ENCODE data around the gene PRSS38.

PRSS38 gene

DNA sequence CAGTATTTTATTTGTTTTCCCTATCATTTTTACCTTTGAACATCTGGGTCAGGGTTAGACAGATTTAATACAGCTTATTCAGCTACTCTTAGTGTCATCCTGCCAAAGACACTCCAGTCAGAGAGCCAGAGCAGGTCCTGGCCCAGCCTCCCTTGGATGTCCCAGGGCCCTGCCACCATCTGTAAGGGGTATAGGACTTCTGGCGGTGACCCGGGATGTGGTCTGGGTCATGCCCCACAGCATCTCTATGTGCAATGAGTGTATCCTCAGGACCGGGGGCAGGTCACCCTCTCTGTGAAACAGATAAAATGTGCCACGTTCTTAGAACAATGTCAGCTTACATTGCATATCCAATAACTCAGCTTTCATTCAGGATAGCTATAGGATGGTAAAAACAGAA lies 37.8 kb upstream of the PRSS38 start:
- in situ Hi-C loops (cut with HindIII; ENCODE audit: low sequenced_read_pairs) = no loop called here

DNA sequence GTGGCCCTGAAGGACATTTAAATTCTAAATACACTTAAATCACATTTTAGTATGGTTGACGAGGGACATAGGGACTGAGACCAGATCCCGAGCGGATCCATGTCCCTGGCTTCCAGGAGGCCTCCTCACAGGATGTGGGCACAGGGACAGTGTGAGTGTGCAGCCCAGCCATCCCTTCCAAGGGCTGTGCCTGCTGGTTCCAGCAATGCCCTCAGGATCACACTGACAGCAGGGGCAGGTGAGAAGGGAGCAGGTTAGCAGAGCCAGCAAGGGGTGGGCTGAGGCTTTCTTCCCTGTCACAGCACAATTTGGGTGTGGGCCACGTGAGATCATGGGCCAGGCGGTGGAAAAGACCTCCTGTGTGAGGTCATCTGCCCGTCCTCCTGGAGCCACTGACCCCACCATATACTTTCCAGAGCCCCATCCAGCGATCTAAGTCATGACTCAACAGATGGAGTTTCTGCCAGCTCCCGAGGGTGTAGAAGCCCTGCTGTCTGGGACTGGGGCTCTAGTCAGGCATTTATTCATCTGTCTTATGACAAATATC lies 37.0 kb upstream of the PRSS38 start:
- in situ Hi-C loops (cut with HindIII; ENCODE audit: low sequenced_read_pairs) = no loop called here

DNA sequence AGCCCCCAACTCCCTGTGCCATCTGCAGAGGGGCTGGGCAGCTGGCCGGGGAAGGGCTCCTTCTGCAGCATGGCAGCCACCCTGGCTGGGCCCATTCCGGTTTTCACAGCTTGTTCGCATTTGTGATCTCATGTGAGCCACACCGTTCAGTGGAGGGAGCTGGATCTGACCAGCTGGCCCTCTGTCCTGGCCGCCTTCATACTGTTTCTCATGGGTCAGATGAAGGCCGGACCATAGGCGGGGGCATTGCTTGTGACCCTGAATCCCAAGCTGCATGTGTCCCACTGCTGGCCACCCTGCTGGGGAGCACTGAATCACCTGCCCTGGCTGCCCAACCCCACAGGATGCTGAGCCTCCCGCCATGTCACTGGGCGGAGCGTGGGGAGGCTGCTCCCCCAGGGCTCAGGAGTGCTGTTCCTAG lies 36.4 kb upstream of the PRSS38 start:
- in situ Hi-C loops (cut with HindIII; ENCODE audit: low sequenced_read_pairs) = no loop called here

DNA sequence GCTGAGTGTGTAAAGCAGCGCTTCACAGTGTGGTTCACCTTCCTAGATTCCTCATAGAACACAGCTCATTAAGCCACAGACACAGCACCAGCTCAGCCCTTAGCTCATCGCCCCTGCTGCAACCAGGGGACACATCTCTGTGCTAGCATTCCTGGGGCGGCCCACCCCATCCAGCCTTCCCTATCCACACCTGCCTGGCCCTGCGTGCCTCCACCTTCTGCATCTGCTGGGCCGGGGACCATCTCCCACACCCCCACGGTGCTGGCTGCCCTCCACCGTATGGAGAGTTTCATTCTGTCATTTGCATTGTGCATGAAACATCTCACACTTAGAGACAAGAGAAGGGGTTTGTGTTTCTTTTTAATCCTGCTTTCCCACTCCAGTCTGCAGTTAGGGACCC lies 35.8 kb upstream of the PRSS38 start:
- in situ Hi-C loops (cut with HindIII; ENCODE audit: low sequenced_read_pairs) = no loop called here

DNA sequence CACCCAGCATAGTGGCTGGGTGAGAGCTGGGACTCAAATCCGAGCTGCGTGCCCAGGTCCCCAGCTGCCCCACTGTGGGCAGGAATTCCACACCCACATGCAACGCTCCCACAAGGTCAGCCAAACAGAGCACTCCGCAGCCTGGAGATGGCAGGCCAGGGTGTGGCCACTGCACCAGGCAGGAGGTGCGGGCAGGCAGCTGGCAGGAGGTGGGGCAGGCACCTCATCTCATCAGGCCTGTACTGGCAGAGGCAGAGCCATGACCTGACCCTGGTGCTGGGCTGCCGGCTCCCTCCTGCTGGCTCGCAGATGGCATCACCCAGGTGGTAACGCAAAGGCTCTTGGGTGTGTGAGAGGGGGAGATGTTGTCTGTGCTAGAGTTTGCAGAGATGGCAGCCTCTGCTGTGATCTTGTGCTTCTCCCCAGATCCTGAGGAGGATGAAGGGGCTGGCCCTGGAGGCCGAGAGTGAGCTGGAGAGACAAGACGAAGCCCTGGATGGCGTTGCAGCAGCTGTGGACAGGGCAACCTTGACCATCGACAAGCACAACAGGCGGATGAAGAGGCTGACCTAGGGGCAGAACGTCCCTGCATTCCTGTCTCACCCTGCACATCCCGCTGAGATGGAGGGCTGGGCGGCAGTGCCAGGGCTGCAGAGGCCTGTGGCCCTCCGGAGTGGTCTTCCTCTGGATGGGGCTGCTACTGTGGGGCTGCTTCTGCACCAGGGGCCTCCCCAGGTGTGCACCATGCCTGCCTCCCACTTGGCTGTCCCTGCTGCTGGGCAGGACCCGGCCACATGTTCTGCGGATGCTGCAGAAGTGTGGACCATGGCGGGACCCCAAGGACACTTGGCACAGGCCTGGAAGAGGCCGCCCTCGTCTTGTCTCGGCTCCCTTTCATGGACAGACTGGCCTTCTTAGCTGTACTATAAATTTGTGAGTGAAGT lies 35.1 kb upstream of the PRSS38 start:
- in situ Hi-C loops (cut with HindIII; ENCODE audit: low sequenced_read_pairs) = no loop called here

DNA sequence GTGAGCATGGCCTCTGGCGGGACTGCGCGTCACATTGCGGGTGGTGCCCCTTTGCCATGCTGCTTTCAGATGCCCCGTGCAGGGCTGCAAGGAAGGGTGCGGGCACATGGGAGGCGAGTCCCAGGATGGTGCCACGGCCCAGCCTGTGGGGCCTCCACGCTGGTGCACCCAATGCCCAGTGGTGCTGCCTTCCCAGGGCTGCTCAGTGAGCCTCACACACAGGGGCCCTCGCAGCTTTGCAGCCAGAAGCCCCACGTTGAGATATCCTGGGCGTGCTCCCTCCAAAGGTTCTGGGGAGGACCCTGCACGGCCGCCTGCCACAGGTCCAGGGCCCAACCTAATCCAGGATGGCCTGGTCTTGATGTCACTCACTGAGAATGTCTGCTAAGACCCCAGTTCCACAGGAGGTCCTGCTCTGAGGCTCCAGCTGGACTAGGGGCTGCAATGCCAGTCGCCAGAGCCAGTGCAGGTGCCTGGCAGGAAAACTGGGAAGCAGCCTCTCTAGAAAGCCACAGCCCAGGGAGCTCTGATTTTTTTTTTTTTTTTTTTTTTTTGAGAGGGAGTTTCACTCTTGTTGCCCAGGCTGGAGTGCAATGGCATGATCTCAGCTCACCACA lies 34.1 kb upstream of the PRSS38 start:
- in situ Hi-C loops (cut with HindIII; ENCODE audit: low sequenced_read_pairs) = no loop called here

DNA sequence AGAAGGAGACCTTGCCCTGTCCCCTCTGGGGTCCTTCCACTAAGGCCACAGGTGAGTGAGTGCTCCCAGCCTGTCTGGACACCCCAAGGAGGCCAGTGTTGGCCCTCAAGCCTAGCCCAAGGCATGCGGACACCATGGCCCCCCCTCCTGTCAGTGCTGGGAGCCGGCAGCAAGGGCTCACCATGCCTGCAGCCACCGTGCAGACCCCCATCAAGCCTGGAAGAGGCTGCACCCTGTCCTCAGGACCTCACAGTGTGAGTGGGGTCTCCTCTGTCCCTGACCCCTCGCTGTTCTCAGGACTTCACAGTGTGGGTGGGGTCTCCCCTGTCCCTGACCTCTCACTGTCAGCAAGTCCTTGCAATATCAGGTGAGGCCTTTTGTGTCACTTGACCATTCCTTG lies 33.2 kb upstream of the PRSS38 start:
- in situ Hi-C loops (cut with HindIII; ENCODE audit: low sequenced_read_pairs) = no loop called here

DNA sequence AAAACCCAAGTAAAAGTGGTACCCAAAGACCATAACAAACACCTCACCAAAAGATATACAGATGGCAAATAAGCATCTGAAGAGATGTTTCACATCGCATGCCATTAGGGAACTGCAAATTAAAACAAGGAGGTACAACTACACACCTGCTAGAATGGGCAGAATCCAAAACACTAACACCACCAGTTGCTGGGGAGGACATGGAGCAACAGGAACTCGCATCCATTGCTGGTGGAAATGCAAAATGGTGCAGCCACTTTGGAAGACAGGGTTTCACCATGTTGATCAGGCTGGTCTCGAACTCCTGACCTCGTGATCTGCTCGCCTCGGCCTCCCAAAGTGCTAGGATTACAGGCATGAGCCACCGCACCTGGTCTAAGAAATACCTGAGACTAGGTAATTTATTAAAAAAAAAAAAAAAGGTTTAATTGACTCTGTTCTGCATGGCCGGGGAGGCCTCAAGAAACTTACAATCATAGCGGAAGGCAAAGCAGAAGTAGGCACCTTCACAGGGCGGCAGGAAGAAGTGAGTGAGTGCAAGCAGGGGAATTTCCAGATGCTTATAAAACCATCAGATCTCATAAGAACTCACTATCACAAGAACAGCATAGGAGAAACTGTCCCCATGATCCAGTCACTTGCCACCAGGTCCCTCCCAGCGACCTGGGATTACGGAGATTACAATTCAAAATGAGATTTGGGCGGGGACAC lies 30.2 kb upstream of the PRSS38 start:
- in situ Hi-C loops (cut with HindIII; ENCODE audit: low sequenced_read_pairs) = no loop called here

DNA sequence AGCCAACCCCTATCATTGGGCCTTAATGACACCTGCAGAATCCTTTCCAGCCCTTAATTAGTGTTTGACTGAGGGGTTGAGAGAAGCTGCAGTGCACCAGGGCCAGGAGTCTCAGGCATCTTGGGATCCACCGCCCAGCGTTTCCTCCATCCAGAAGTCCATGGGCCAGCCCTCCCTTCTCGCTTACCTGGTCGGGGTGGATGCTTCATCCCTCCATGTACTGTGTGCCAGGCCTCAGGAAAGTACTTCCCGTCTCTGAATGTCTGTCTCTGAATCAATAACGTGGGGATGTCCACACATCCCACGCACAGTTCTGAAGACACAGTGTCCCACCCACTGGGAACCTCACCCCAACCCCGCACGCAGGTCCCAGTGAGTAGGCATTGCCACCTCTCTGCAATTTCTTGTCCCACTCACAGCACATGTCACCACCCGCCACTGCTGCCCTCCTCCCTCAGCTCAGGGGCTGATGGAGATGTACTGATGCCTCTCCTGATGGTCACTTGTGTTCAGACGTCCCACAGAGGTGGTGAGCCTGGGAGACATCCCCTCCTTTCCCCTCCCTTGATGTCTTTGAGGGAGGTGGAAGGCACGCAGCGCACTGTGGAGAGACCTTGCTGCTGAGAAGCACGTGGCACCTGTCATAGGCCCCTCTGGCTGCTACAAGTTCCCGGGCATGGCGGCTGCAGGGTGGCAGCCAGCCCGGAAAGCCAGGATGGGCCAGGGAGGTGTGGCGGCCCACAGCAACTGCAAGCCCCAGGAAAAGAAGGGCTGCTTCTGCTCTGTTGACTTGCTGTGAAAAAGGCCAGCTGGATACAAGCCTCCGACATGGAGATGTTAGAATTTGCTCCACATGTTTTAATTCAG lies 29.4 kb upstream of the PRSS38 start:
- in situ Hi-C loops (cut with HindIII; ENCODE audit: low sequenced_read_pairs) = no loop called here

DNA sequence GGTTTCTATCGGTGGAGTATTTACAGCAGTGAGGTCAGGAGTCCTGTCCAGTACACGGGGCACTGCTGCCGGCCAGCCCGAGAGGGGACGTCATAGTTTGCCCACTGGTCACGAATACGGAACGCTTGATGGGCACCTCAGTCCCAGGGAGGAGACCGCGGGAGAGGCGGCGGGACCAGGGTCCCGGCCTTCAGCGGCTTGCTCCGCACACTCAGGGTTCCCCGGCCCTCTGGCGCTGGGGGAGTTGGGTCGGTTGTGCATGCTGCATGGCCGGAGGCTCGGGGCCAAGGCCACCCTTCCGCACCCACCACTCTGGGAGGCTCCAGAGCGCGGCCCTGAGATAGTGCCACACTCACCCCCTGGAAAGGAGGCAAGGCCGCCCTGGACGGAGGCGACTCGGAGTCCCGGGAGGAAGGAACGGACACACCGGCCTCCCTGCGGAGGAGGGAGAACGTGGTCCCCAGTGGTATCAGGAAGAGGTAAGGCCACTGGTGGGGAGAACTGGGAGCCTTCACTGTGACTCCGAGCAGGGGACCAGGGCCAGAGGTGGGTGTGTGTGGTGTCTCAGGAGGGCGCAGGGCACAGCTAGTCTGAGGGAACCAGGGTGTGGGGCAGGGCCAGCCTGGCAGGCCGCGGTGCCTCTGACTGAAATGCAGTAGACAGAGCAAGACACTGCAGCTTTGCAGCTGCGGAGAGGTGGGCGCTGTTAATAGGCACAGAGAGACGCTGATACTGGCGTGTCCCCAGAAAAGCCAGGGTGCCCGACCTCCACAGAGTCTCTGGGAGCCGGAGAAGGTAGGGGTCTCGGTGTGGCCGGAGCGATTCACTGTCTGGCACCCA lies 28.6 kb upstream of the PRSS38 start:
- in situ Hi-C loops (cut with HindIII; ENCODE audit: low sequenced_read_pairs) = no loop called here

DNA sequence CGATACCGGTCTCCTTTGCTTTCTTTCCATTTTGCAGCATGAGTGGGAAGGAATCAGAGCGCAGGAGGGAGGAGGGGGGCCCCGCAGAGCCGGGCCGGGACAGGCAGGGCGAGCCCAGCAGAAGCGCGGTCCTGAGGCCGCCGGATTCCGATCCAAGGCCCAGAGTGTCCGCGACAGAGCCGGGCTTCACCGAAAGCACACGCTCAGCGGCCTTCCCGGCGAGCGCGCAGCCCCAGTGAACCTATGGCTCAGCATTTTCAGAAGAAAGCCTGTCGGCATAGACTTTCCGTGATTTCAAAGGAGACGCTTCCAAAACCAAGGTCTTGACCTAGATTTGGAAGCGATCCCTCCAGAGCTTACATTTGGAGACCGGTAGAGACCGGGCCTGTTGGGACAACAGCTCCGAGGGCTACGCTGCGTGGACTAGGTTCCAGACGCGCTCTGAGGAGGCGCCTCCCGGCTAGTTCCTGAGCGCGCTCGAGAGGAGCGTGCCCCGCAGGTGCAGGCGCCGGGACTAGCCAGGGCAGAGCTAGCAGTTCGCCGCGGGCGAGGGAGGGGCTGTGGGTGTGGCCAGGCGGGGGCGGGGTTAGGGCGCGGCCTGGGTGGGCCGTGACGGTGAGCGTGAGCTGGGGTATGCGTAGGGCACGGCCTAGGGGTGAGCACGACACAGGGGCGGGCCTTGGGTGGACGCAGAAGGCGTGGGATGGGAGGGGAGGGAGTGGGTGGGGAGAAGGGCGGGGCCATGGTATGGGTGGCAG lies 27.8 kb upstream of the PRSS38 start:
- in situ Hi-C loops (cut with HindIII; ENCODE audit: low sequenced_read_pairs) = no loop called here

DNA sequence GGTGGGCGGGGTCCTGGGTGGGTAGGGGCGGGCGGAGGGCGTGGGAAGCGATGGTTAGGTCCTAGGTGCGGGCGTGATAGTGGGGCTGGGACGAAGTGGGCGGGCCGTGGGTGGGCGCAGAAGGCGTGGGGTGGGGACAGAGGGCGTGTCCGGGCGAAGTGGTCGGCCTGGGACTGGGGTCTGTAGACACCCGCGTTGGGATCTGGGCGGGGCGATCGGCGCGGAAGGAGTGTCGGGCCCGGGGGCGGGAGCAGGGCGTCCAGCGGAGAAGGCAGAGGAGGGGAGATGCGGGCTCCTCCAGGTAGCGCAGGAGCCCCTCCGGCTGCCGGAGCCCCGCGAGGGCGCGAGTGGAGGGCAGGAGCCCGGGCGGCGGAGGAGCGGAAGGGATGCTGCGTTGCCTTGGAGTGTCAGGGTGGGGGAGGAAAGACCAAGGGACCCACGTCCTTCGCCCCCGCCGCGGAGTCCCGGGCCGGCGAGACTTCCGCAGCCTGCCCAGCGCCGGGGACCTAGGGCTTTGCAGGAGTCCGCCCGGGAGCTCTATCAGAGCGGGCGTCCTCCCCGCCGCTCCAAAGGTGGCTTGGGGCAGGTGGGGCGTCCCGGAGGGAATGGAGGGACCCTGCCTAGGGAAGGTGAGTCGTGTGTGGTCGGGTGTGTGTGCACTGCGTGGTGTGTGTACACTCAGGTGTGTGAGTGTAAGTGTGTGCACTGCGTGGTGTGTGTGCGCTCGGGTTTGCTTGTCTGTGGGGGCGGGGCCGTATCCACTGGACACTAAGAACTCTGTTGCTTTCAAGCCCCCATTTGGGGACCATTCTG lies 27.0 kb upstream of the PRSS38 start:
- in situ Hi-C loops (cut with HindIII; ENCODE audit: low sequenced_read_pairs) = no loop called here

DNA sequence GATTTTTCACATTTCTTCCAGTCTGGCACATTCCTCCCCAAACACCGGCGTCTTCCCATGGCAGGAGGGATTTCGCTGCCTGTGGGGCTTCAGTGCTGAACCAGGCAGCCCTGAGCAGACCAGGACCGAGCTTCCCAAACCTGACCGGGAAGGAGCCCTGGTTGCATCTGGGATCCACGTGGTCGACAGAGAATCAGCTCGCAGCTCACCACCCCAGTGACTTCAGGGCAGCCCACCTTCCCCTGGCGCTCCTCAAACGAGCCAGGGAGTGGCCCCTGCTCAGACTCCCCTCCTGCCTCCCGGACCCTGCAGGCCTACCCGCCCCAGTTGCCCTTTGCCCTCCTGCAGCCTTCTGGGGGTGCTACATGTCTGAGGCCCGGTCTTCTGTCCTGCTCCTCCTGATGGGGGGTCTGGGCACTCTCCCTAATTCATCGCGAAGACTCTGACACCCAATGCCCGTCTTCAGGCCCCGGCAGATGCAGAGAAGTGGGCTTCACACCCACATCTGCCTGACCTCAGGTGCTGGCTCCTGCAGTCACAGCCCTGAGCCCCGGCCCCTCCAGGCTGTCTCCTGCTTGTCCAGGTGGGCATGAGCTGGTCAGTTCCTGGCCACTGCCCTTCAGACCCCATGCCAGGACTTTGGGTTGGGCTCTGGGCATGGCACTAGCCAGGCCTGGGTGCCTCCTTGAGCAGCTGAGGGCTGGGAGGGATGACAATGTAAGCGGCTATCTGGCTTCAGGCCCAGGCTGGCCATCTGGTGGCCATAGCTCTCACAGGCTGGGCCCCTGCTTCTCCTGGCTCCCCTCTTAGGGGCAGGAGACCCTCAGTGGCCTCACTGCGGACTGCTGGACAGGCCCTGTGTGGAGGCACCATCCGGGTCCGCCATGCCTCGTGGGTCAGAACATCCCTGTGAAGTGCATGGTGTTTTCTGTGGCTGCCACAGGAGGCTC lies 26.1 kb upstream of the PRSS38 start:
- in situ Hi-C loops (cut with HindIII; ENCODE audit: low sequenced_read_pairs) = no loop called here

DNA sequence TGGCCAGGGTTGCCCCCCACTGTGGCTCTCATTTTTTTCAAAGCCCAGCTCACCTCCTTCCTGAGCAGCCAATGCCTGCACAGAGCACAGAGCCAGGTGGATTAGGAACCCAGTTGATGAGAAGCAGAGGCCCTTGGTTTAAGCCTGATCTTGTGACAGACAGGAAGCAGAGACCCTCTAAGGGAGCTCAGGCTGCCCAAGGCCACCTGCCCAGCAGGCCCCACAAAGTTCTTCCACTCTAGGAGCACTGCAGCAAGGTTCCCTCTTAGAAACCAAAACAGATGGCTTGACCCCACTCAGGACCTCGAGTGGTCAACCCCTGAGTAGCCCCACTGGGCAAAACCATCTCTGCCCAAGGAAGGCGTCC lies 25.5 kb upstream of the PRSS38 start:
- in situ Hi-C loops (cut with HindIII; ENCODE audit: low sequenced_read_pairs) = no loop called here

DNA sequence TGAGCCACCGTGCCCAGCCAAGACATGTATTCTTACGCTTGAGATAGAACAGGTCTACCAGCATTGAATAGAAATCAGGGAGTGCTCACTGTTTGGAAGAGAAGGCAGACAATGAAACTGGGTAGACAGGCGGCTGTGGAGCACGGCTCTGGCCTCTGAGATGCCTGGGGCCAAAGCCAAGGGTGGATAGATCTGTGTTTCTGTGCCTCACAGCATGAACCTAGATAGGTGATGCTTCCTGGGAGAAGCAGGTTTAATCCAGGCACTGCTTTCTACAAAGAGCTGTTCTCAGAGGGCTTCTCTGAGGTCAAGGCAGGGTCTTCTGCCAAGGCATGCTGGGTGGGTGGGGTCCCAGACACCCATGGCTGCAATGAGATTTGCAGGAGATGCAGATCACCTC lies 24.6 kb upstream of the PRSS38 start:
- in situ Hi-C loops (cut with HindIII; ENCODE audit: low sequenced_read_pairs) = no loop called here

DNA sequence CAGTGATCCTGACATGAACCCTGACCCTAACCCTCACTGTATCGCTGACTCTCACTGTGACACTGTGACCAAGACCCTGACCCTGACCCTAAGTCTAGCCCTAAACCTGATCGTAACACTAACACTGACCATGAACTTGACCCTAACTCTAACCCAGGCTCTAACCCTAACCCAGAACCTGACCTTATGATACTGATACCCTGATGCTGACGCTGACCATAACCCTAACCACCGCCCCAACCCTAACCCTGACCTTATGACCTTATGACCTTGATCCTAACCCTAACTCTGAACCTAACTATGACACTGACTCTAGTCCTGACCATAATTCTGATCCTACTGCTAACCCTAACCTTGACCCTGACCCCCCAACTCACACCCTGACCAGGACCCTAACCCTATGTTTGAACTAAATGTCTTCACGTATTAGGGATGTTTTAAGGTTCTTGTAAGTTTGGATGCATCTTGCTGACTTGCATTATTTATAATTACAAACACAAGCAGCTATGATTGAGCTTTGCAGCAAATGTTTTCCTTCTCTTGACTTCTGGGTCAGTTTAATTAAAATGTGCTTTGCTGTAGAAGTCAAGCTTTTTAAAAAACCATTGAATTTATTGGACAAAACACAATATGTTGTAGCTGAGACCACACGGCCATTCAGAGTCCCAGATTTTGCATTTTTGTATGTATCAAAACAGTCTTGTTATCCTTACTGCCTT lies 23.9 kb upstream of the PRSS38 start:
- in situ Hi-C loops (cut with HindIII; ENCODE audit: low sequenced_read_pairs) = no loop called here

Measured in DLD1 (cell line).